Activated CD4-positive, alpha-beta T cell treated with anti-CD3 and anti-CD28 coated beads, Interleukin-2, amount 50 U/mL, for 16 hours (primary cell): ENCODE measurements around the gene LIM2.
A peak's percentile ranks its signal among the peaks of the same experiment; 100 is the strongest.

Source experiments
- DNase-seq: peaks from one replicate; pipeline ENCODE4 v3.0.0-alpha.2; 2020

LIM2 gene

GRCh38 chr19:51338563-51339312 is 49.0 kb downstream of the LIM2 start:
- peak; percentile 85 for DNase-seq

- no peak for DNase-seq
Observed at GRCh38 chr19:51337861-51338562, 49.8 kb downstream of the LIM2 start.

- no peak for DNase-seq
Observed at GRCh38 chr19:51337141-51337860, 50.5 kb downstream of the LIM2 start.

- DNase-seq = no peak
Observed at GRCh38 chr19:51333836-51334460, 53.8 kb downstream of the LIM2 start.

GRCh38 chr19:51331716-51332115 is 56.1 kb downstream of the LIM2 start:
- DNase-seq = no peak

- DNase-seq = no peak
Observed at GRCh38 chr19:51331193-51331592, 56.6 kb downstream of the LIM2 start.

GRCh38 chr19:51330366-51330765 is 57.4 kb downstream of the LIM2 start:
- DNase-seq = no peak
